ENCODE measurements around the gene MALT1. TPM values are rescaled to one million over a fixed set of nuclear protein-coding genes. Genes with fewer than 3 reads are reported as not detected.

MALT1 gene
- total and polyA plus RNA-seq, 2 donors (not counting 1 experiment from before 2014, with no cell fraction given): 42.4 to 81.2 TPM

GRCh38 chr18:58730618-58731017 is 59.4 kb downstream of the MALT1 start:
- intact Hi-C loops (cut with micrococcal nuclease): no loop called here
- Histone ChIP-seq H3K4me2 (replicated peaks; ENCODE audit: low read depth, low read length, poor library complexity, severe bottlenecking) (no peak overlapping the region), H3K36me3 (replicated peaks in 1 of 2; ENCODE audit: control extremely low read depth in 1 of 2, control insufficient read depth in 1 of 2, extremely low read depth in 1 of 2, insufficient read depth in 2 of 2, low read length in 1 of 2) (peaks cover 3 to 57% of the 10 kb centered on the region in 2 experiments), H3K79me2 (ENCODE audit: control insufficient read depth, insufficient read depth, low read length) (peaks cover 7% of the 10 kb centered on the region), H3K27me3 (replicated peaks in 1 of 4; ENCODE audit: control extremely low read depth in 1 of 4, control insufficient read depth in 3 of 4, insufficient read depth in 4 of 4, low read length in 3 of 4) (no peaks in the 10 kb centered on the region), H4K20me1 (ENCODE audit: control insufficient read depth, insufficient read depth, low read length, poor library complexity, severe bottlenecking) (no peaks in the 10 kb centered on the region), H3K9me3 (ENCODE audit: control extremely low read depth in 1 of 3, control insufficient read depth in 2 of 3, insufficient read depth in 1 of 3, low read length in 2 of 3) (no peaks in the 10 kb centered on the region), H3K27ac (ENCODE audit: low read length in 2 of 2) (no peak overlapping the region), H3K4me3 (ENCODE audit: control extremely low read depth in 1 of 5, extremely low read depth in 1 of 5, insufficient read depth in 1 of 5, low read depth in 2 of 5, low read length in 4 of 5) (no peak overlapping the region), H3K4me1 (ENCODE audit: control insufficient read depth in 2 of 2, insufficient read depth in 2 of 2, low read length in 2 of 2) (no peaks in the 10 kb centered on the region), H2AFZ (ENCODE audit: insufficient read depth, low read depth, low read length, poor library complexity, severe bottlenecking) (no peak overlapping the region), H3K9ac (ENCODE audit: low read length) (no peak overlapping the region)
- Mint-ChIP-seq H3K9me3 (ENCODE audit: insufficient read depth) (no peaks in the 10 kb centered on the region), H3K4me1 (no peaks in the 10 kb centered on the region), H3K4me3 (no peak overlapping the region), H3K27ac (no peak overlapping the region), H3K27me3 (no peaks in the 10 kb centered on the region)
- TF ChIP-seq EZH2 (IDR thresholded peaks at IDR 0.05; ENCODE audit: borderline replicate concordance, insufficient read depth, low read depth, low read length, poor library complexity, severe bottlenecking): no peak
- TF ChIP-seq CTCF (IDR thresholded peaks at IDR 0.05): no peak
- ATAC-seq (ENCODE audit: low read depth) (no peak), DNase-seq (no peak)
- POLR2A ChIA-PET: no interaction called here
- CTCF ChIA-PET: no interaction called here
- WGBS (ENCODE audit: insufficient coverage): no CpG with 5 or more reads among the region's 2 CpGs

DNA sequence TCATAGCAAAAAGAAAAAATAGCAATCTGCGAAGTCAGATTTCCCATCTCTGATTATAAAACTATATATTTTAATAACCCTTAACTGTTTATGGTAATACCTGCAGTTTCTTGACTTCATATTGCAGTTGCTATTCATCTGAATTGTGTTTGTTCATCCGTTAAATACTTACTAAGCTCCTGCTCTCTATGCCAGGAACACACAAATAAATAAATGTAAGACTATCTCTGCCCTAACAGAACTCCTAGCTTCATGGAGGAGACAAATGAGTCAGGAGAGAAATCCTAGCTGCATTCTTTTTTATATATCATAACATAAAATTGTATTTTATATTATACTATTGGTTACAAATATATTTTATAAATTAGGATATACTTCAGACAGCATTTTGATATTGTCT is 61.2 kb downstream of the MALT1 start:
- peaks cover 2 to 64% of the 10 kb centered on the region in 2 experiments for H3K36me3 ChIP-seq (replicated peaks in 1 of 2; ENCODE audit: control extremely low read depth in 1 of 2, control insufficient read depth in 1 of 2, extremely low read depth in 1 of 2, insufficient read depth in 2 of 2, low read length in 1 of 2)
- no peak for ATAC-seq (ENCODE audit: low read depth)
- H3K79me2 ChIP-seq (ENCODE audit: control insufficient read depth, insufficient read depth, low read length): peaks cover 2% of the 10 kb centered on the region
- CTCF ChIA-PET: interaction anchor here (0.7 to 1.1 kb wide), 3 partner anchors 21 to 32 kb away, joined by 3 read pairs; no protein-coding TSS in a partner anchor
- no peak overlapping the region for H2AFZ ChIP-seq (ENCODE audit: insufficient read depth, low read depth, low read length, poor library complexity, severe bottlenecking)
- H3K4me1 ChIP-seq (ENCODE audit: control insufficient read depth in 2 of 2, insufficient read depth in 2 of 2, low read length in 2 of 2): no peaks in the 10 kb centered on the region
- H3K4me3 Mint-ChIP-seq: no peak overlapping the region
- WGBS (ENCODE audit: insufficient coverage): no CpG with 5 or more reads among the region's 2 CpGs
- H3K9me3 Mint-ChIP-seq (ENCODE audit: insufficient read depth): no peaks in the 10 kb centered on the region
- POLR2A ChIA-PET: interaction anchor here (0.6 kb wide), 1 partner anchor 211 kb away, joined by 3 read pairs; no protein-coding TSS in a partner anchor
- H3K27me3 Mint-ChIP-seq: no peaks in the 10 kb centered on the region
- no peak overlapping the region for H3K4me2 ChIP-seq (replicated peaks; ENCODE audit: low read depth, low read length, poor library complexity, severe bottlenecking)
- no peaks in the 10 kb centered on the region for H3K4me1 Mint-ChIP-seq
- no peak overlapping the region for H3K9ac ChIP-seq (ENCODE audit: low read length)
- no peak overlapping the region for H3K27ac ChIP-seq (ENCODE audit: low read length in 2 of 2)
- no peaks in the 10 kb centered on the region for H4K20me1 ChIP-seq (ENCODE audit: control insufficient read depth, insufficient read depth, low read length, poor library complexity, severe bottlenecking)
- intact Hi-C loops (cut with micrococcal nuclease): no loop called here
- H3K27me3 ChIP-seq (replicated peaks in 1 of 4; ENCODE audit: control extremely low read depth in 1 of 4, control insufficient read depth in 3 of 4, insufficient read depth in 4 of 4, low read length in 3 of 4): no peaks in the 10 kb centered on the region
- TF ChIP-seq CTCF (IDR thresholded peaks at IDR 0.05) (no peak), EZH2 (IDR thresholded peaks at IDR 0.05; ENCODE audit: borderline replicate concordance, insufficient read depth, low read depth, low read length, poor library complexity, severe bottlenecking) (no peak)
- no peak overlapping the region for H3K27ac Mint-ChIP-seq
- H3K4me3 ChIP-seq (ENCODE audit: control extremely low read depth in 1 of 5, extremely low read depth in 1 of 5, insufficient read depth in 1 of 5, low read depth in 2 of 5, low read length in 4 of 5): no peak overlapping the region
- H3K9me3 ChIP-seq (ENCODE audit: control extremely low read depth in 1 of 3, control insufficient read depth in 2 of 3, insufficient read depth in 1 of 3, low read length in 2 of 3): no peaks in the 10 kb centered on the region
- DNase-seq: no peak

Measured in B cell (primary cell).